Astrocyte of the spinal cord (primary cell): ENCODE results near the gene HECW1.

ENCODE experiments used
- DNase-seq: peaks from one replicate; pipeline ENCODE4 v3.0.0; 2011; ENCODE audit warnings: low read depth, low spot score
- H3K4me3 ChIP-seq: 2 replicates; pipeline ENCODE4 v1.5.1; 2011; ENCODE audit warnings: low read depth, mild to moderate bottlenecking, low read length, moderate library complexity
- CTCF ChIP-seq: IDR thresholded peaks from 2 replicates; pipeline ENCODE4 v1.5.1; 2012; ENCODE audit warnings: low read depth, mild to moderate bottlenecking, low read length, inconsistent platforms
- in situ Hi-C: cut with HindIII; loops from 2 replicates; pipeline ENCODE4 v1.10.0; 2017; ENCODE audit warnings: low sequenced_read_pairs

Gene HECW1

GRCh38 chr7:43384616-43385308, 272.3 kb downstream of the HECW1 start:
- TF ChIP-seq CTCF = no peak
- no peak overlapping the region for H3K4me3 ChIP-seq
- DNase-seq = no peak
- in situ Hi-C loops = no loop called here

GRCh38 chr7:43385309-43385680, 272.8 kb downstream of the HECW1 start:
- TF ChIP-seq CTCF = no peak
- no peak for DNase-seq
- in situ Hi-C loops = no loop called here
- H3K4me3 ChIP-seq = no peak overlapping the region

DNA sequence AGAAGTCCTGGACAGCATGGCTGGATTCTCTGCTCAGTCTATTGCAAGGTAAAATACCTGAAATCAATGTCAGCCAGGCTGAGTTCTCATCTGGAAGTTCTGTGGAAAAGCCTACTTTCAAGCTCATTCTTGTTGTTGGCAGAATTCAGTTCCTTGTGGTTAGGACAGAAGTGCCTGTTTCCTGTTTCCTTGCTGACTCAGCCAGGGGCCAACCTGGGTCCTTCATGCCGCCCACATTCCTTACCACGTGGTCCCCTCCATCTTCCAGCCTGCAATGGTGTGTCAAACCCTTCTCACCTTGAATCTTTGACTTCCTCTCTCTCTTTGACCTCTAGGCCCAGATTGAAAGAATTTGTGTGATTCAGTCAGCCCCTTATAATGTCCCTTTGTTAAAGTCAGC, 273.4 kb downstream of the HECW1 start:
- DNase-seq = no peak
- no peak overlapping the region for H3K4me3 ChIP-seq
- in situ Hi-C loops = no loop called here
- TF ChIP-seq CTCF = no peak

DNA sequence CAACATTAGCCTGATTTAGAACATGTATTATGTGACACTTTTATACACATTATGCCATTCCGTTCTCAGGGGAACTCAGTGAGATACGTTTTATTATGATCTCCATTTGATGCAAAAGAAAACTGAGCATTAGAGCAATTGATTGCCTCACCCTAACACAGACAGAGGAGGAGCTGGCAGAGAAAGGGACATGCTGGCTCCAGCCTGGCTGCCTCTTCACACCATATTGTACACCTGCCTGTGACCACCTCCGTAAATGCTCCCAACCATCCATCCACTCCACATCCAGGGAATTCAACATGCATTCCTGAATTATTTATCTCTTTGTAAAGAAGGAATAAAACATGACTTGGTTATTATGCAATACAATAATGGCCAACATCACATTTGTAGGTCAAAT, 275.5 kb downstream of the HECW1 start:
- TF ChIP-seq CTCF = no peak
- H3K4me3 ChIP-seq = no peak overlapping the region
- in situ Hi-C loops = no loop called here
- DNase-seq = no peak

- DNase-seq = no peak
- TF ChIP-seq CTCF = no peak
- H3K4me3 ChIP-seq = no peak overlapping the region
- in situ Hi-C loops = no loop called here
These were observed 278.1 kb downstream of the HECW1 start for GRCh38 chr7:43390576-43390975.

- DNase-seq = no peak
- in situ Hi-C loops = no loop called here
- no peak for TF ChIP-seq CTCF
- no peak overlapping the region for H3K4me3 ChIP-seq
These were observed 279.1 kb downstream of the HECW1 start for GRCh38 chr7:43391518-43391917.
